GM18858 (cell line): ENCODE data around the gene STAMBP.
"Not testable (repeated sequence)": the region's sequence is repeated elsewhere in the genome, so short reads cannot be mapped to it uniquely, and the experiment has no call there.

Experiments
- ATAC-seq: cut with Tn5 transposase; IDR thresholded peaks from one replicate; pipeline ENCODE4 v1.9.1; 2021; ENCODE audit not compliant: unreplicated experiment

STAMBP gene

DNA sequence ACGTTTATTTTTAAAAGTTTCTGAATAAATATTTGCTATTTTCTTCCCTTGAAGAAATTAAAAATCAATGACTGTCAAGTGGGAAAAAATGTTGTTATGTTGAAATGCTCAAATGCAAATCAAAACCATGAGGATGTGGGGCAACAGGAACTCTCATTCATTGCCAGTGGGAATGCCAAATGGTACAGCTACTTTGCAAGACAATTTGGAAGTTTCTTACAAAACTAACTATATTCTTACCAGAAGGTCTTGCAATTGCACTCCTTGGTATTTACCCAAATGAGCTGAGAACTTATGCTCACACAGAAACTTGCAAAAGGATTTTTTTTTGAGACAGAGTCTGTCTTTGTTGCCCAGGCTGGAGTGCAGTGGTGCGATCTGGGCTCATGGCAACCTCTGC lies 56.6 kb downstream of the STAMBP start:
- ATAC-seq, result no peak

- ATAC-seq, result no peak
Observed at GRCh38 chr2:73886357-73886756, 57.6 kb downstream of the STAMBP start.

DNA sequence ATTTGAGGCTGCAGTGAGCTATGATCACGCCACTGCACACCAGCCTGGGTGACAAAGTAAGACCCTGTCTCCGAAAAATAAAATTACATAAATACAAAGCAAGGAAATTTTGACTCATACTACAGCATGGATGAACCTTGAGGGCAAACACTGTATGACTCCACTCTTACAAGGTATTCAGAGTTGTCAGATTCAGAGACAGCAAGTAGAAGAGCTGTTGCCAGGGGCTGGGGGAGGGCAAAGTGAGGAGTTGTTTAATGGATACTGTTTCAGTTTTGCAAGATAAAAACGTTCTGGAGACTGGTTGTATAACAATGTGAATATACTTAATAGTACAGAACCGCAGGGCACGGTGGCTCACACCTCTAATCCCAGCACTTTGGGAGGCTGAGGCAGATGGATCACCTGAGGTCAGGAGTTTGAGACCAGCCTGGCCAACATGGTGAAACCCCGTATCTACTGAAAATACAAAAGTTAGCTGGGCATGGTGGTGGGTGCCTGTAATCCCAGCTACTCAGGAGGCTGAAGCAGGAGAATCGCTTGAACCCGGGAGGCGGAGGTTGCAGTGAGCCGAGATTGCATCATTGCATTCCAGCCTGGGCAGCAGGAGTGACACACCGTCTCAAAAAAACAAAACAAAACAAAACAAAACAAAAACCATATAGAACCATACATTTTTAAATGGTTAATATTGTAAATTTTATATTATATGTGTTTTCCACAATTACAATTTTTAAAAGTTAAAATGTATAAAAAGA lies 59.0 kb downstream of the STAMBP start:
- ATAC-seq, result not testable (repeated sequence)

DNA sequence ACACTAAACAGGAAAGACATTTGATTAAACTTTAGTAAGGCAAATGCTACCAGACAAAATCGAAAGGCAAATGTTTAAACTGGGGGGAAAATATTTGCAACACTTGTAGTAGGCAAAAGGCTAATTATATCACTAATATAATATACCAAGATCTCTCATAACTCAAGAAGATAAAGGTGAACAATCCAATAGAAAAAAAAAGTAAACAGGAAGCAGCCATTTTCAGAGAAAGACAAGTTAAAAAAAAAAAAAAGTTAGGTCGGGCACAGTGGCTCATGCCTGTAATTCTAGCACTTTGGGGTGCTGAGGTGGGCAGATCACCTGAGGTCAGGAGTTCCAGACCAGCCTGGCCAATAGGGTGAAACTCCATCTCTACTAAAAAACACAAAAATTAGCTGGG lies 59.6 kb downstream of the STAMBP start:
- ATAC-seq, result no peak

- no peak for ATAC-seq
Observed at GRCh38 chr2:73889206-73889605, 60.4 kb downstream of the STAMBP start.

GRCh38 chr2:73890301-73891092 lies 61.7 kb downstream of the STAMBP start:
- no peak for ATAC-seq

GRCh38 chr2:73891276-73891901 lies 62.6 kb downstream of the STAMBP start:
- no peak for ATAC-seq

DNA sequence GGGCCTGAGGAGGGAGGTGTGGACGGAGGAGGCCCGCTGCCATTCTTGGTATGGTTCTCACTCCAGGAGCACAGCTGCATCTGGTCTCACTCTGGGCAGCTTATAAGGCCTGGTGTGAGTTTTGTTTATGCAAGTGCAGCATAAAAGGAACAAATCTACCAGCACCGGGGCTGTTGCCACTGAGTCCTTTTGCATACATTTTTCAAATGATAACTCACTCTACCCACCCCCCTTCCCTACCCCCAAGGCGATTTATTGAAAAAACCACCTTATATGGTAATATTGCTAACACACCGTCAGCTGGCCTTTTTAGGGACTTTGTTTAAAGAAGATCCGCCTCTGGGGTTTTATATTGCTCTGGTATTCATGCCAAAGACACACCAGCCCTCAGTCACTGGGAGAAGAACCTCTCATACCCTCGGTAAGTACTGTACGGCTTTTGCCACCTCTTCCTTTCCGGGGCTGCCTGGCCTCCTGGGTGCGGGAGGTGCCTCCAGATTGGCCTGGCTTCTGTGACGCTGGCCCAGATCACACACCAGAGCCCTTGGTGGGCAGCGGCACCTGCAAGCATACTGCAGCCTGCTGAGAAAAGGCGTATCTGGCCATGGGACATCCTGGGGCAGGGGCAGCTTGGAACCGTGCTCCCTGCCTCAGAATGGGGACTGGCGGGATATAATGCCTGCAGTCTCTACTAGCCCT lies 64.0 kb downstream of the STAMBP start, which contains the start of gene ACTG2:
TSS of gene ACTG2 (plus strand) at position 378 of the 699 bp plus-strand sequence. CDS start 8,304 bp downstream, outside the sequence.
- ATAC-seq, result no peak

- no peak for ATAC-seq
Observed at GRCh38 chr2:73893764-73894474, 65.2 kb downstream of the STAMBP start.

DNA sequence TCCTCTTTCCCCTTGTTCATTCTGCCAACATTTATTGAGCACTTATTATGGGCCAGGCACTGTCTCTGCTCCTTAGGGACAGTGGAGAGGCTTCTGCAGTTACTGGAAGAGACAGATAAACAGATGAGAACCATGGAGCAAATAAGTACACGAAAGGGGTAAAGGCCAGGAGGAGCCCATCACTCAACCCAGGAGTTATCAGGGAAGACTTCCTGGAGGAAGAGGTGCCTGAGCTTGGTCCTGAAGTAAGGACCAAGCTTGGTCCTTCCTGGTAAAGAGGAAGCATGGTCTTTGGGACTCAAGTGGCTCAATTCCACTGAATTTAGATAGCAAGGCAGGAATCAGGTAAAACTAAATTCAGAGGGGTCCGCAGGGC lies 65.7 kb downstream of the STAMBP start:
- ATAC-seq, result no peak

- no peak for ATAC-seq
Observed at GRCh38 chr2:73894877-73895276, 66.1 kb downstream of the STAMBP start.

DNA sequence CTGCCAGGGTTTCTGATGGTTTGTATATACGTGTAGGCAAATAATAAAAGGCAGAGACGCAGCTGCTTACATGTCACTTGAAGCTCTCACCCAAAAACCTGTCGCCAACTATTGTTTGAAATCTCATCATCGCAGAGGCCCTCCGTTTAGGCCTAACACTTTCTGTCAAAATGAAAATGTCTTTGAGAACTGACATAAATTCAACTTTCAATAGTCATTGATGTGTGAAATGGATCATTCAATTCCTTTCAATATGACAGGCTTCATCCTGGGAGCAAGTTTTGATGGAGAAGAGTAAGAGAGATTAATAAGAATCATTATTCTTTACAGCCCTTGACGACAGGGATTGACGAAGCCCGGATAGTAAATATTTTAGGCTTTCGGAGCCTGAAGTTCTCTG lies 66.7 kb downstream of the STAMBP start:
- no peak for ATAC-seq

- no peak for ATAC-seq
Observed at GRCh38 chr2:73896362-73897239, 67.8 kb downstream of the STAMBP start.

- no peak for ATAC-seq
Observed at GRCh38 chr2:73897240-73897583, 68.5 kb downstream of the STAMBP start.

DNA sequence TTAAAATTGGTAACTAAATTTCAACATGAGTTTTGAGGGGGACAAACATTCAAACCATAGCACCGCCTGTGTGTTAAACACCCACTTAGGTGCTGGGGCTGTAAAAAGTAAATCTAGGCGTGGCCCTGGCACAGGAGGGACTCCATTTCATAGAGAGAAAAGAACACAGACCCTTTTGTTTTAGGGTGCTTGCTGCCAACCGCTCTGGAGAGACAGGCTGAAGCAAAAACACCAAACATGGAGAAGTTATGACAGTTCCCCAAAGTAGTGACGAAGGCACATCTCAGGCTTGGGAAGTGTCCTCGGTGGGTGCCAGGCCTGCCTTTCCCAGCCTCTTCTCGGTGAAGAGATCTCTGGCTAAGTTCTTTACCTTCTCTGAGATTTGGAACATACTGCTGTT lies 69.2 kb downstream of the STAMBP start:
- ATAC-seq, result no peak

- ATAC-seq, result no peak
Observed at GRCh38 chr2:73899801-73900336, 71.1 kb downstream of the STAMBP start.

GRCh38 chr2:73901143-73901542 lies 72.4 kb downstream of the STAMBP start:
- ATAC-seq, result no peak

- no peak for ATAC-seq
Observed at GRCh38 chr2:73902284-73902683, 73.5 kb downstream of the STAMBP start.

DNA sequence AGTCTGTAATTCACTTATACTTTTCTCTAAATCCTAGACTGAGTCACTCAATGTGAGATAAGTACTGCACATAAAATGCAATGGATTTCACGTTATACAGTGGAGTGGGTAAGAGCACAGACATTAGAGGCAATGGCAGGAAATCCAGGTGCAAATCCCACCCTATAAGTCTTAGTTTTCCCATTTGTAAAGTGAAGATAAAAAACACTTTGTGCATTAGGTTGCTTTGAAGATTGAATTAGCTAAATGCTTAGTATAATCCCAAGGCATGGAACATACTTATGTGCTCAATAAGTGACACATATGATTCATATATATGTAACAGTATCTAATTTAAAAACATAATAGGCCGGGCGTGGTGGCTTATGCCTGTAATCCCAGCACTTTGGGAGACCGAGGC lies 74.6 kb downstream of the STAMBP start:
- ATAC-seq, result no peak
